ENCODE data around the gene HADHA. TPM values are rescaled to one million over a fixed set of nuclear protein-coding genes. Genes with fewer than 3 reads are reported as not detected.

Gene HADHA
- total RNA-seq, 1 experiment from 2014 or later, result 101 TPM

- Histone ChIP-seq H3K79me2 (ENCODE audit: insufficient read depth, low read length) (no peaks in the 10 kb centered on the region), H3K4me3 (replicated peaks in 1 of 2; ENCODE audit: low read depth in 1 of 2, low read length in 2 of 2) (peak overlapping the region; percentile 44 to 58), H3K9ac (ENCODE audit: low read length) (peak overlapping the region; percentile 65), H3K4me2 (ENCODE audit: low read length) (peak overlapping the region; percentile 71), H3K9me2 (ENCODE audit: insufficient read depth) (no peaks in the 10 kb centered on the region), H3K4me1 (ENCODE audit: control insufficient read depth in 1 of 2, insufficient read depth in 2 of 2, low read length in 2 of 2) (peaks cover 0 to 9% of the 10 kb centered on the region in 2 experiments; a peak in 1 of 4 replicates), H3K27ac (ENCODE audit: low read depth, low read length) (peak overlapping the region; percentile 36; the same call in 1 of the 2 replicates), H3K36me3 (ENCODE audit: control insufficient read depth in 1 of 2, insufficient read depth in 2 of 2, low read length in 2 of 2) (no peaks in the 10 kb centered on the region), H3K9me3 (ENCODE audit: control insufficient read depth in 1 of 2, insufficient read depth in 1 of 2, low read depth in 1 of 2, low read length in 2 of 2) (no peaks in the 10 kb centered on the region), H2AFZ (ENCODE audit: low read depth, low read length, poor library complexity, severe bottlenecking) (no peak overlapping the region), H3K27me3 (ENCODE audit: insufficient read depth, low read length) (no peaks in the 10 kb centered on the region), H4K20me1 (ENCODE audit: insufficient read depth) (no peaks in the 10 kb centered on the region)
- ATAC-seq (no peak; the same call in 1 of the 2 replicates), DNase-seq (ENCODE audit: low read depth, low spot score) (no peak)
- ChIA-PET RAD21 (ENCODE audit: low non-redundant PET in 1 of 2, low total read pairs in 2 of 2, uncharacterized antibody in 2 of 2, unreplicated experiment in 2 of 2) (no interaction called here), POLR2A (no interaction called here), CTCF (interaction anchor here (1.0 kb wide), 1 partner anchor 14 kb away, joined by 3 read pairs; no protein-coding TSS in a partner anchor)
- BruUV-seq (replicated peaks), result TSS peak; percentile 36
- intact Hi-C loops (cut with micrococcal nuclease), result no loop called here
- TF ChIP-seq JUND (IDR thresholded peaks at IDR 0.05) (no peak), POLR2A (IDR thresholded peaks at IDR 0.05; ENCODE audit: borderline replicate concordance, extremely low read depth, insufficient read depth, insufficient read length) (no peak), MAX (IDR thresholded peaks at IDR 0.05) (no peak), SRF (IDR thresholded peaks at IDR 0.05; ENCODE audit: low read depth) (no peak), SP1 (IDR thresholded peaks at IDR 0.05; ENCODE audit: low read depth) (no peak), ELF1 (IDR thresholded peaks at IDR 0.05; ENCODE audit: borderline replicate concordance, low read depth) (no peak), SIN3A (IDR thresholded peaks at IDR 0.05; ENCODE audit: low read depth) (no peak), ATF3 (IDR thresholded peaks at IDR 0.05) (no peak), CEBPB (IDR thresholded peaks at IDR 0.05; ENCODE audit: low read depth) (no peak), TCF7L2 (IDR thresholded peaks at IDR 0.05; ENCODE audit: borderline replicate concordance, extremely low read depth, insufficient read depth, insufficient read length) (no peak), YY1 (IDR thresholded peaks at IDR 0.05; ENCODE audit: extremely low read depth, insufficient replicate concordance, low read depth, low read length) (no peak), ZFX (IDR thresholded peaks at IDR 0.05) (no peak), CTCF (IDR thresholded peaks at IDR 0.05 in 2 of 3, conservative IDR thresholded peaks at IDR 0.05 in 1 of 3; ENCODE audit: borderline replicate concordance in 1 of 3, insufficient read depth in 1 of 3, low read depth in 2 of 3, low read length in 2 of 3) (no peak), REST (IDR thresholded peaks at IDR 0.05; ENCODE audit: low read depth) (no peak), ZBTB33 (IDR thresholded peaks at IDR 0.05; ENCODE audit: extremely low read depth, insufficient replicate concordance, low read length) (no peak), ZNF274 (IDR thresholded peaks at IDR 0.05; ENCODE audit: low read depth, low read length) (no peak), EZH2 (IDR thresholded peaks at IDR 0.05) (no peak), EZH2phosphoT487 (IDR thresholded peaks at IDR 0.05; ENCODE audit: borderline replicate concordance) (no peak), EGR1 (IDR thresholded peaks at IDR 0.05; ENCODE audit: low read depth) (no peak), FOSL1 (IDR thresholded peaks at IDR 0.05; ENCODE audit: low read depth) (no peak)
These were observed 59.0 kb downstream of the HADHA start for GRCh38 chr2:26185304-26185928.

Data from HCT116 (cell line).